Measurements from ENCODE around the gene CAGE1.

The CAGE1 gene

DNA sequence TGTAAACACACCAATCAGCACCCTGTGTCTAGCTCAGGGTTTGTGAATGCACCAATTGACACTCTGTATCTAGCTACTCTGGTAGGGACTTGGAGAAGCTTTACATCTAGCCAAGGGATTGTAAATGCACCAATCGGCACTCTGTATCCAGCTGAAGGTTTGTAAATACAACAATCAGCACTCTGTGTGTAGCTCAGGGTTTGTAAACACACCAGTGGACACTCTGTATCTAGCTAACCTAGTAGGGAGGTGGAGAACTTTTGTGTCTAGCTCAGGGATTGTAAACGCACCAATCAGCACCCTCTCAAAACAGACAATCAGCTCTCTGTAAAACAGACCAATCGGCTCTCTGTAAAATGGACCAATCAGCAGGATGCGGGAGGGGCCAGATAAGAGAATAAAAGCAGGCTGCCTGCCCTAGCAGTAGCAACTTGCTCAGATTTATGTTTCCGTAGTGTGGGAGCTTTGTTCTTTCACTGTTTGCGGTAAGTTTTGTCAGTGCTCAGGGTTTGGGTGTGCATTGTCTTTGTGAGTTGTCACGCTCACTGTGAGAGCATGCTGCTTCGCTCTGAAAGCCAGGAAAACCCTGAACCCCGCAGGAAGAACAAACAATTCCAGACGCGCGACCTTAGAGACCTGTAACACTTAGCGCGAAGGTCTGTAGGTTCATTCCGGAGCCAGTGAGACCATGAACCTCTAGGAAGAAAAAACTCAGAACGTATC lies 37.1 kb upstream of the CAGE1 start:
- TF ChIP-seq, protein P1, sequence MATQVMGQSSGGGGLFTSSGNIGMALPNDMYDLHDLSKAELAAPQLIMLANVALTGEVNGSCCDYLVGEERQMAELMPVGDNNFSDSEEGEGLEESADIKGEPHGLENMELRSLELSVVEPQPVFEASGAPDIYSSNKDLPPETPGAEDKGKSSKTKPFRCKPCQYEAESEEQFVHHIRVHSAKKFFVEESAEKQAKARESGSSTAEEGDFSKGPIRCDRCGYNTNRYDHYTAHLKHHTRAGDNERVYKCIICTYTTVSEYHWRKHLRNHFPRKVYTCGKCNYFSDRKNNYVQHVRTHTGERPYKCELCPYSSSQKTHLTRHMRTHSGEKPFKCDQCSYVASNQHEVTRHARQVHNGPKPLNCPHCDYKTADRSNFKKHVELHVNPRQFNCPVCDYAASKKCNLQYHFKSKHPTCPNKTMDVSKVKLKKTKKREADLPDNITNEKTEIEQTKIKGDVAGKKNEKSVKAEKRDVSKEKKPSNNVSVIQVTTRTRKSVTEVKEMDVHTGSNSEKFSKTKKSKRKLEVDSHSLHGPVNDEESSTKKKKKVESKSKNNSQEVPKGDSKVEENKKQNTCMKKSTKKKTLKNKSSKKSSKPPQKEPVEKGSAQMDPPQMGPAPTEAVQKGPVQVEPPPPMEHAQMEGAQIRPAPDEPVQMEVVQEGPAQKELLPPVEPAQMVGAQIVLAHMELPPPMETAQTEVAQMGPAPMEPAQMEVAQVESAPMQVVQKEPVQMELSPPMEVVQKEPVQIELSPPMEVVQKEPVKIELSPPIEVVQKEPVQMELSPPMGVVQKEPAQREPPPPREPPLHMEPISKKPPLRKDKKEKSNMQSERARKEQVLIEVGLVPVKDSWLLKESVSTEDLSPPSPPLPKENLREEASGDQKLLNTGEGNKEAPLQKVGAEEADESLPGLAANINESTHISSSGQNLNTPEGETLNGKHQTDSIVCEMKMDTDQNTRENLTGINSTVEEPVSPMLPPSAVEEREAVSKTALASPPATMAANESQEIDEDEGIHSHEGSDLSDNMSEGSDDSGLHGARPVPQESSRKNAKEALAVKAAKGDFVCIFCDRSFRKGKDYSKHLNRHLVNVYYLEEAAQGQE (IDR thresholded peaks at IDR 0.05; ENCODE audit: insufficient read depth in 1 of 2, low read depth in 2 of 2, low read length in 2 of 2) = no peak
- no peak for TF ChIP-seq TAF1 (IDR thresholded peaks at IDR 0.05; ENCODE audit: borderline replicate concordance, insufficient read depth, low read length)
- TF ChIP-seq FOXP2 (optimal IDR thresholded peaks at IDR 0.05; ENCODE audit: borderline replicate concordance, extremely low read depth, extremely low read length, insufficient read depth) = no peak
- TF ChIP-seq POLR2AphosphoS5 (IDR thresholded peaks at IDR 0.05; ENCODE audit: low read depth, low read length) = no peak
- no peak for TF ChIP-seq SIN3A (IDR thresholded peaks at IDR 0.05; ENCODE audit: borderline replicate concordance, insufficient read depth, low read length)

DNA sequence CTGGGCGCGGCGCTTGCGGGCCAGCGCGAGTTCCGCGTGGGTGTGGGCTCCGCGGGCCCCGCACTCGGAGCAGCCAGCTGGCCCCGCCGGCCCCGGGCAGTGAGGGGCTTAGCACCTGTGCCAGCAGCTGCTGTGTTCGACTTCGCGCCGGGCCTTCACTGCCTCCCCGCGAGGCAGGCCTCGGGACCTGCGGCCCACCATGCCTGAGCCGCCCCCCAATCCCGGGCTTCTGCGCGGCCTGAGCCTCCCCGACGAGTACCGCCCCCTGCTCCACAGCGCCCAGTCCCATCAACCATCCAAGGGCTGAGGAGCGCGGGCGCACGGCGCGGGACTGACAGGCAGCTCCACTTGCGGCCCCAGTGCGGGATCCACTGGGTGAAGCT lies 36.3 kb upstream of the CAGE1 start:
- TF ChIP-seq FOXP2 (optimal IDR thresholded peaks at IDR 0.05; ENCODE audit: borderline replicate concordance, extremely low read depth, extremely low read length, insufficient read depth) (no peak), SIN3A (IDR thresholded peaks at IDR 0.05; ENCODE audit: borderline replicate concordance, insufficient read depth, low read length) (no peak), POLR2AphosphoS5 (IDR thresholded peaks at IDR 0.05; ENCODE audit: low read depth, low read length) (no peak), TAF1 (IDR thresholded peaks at IDR 0.05; ENCODE audit: borderline replicate concordance, insufficient read depth, low read length) (no peak)
- TF ChIP-seq, protein P1 (IDR thresholded peaks at IDR 0.05; ENCODE audit: insufficient read depth in 1 of 2, low read depth in 2 of 2, low read length in 2 of 2) = no peak

- TF ChIP-seq TAF1 (IDR thresholded peaks at IDR 0.05; ENCODE audit: borderline replicate concordance, insufficient read depth, low read length) (no peak), POLR2AphosphoS5 (IDR thresholded peaks at IDR 0.05; ENCODE audit: low read depth, low read length) (no peak), FOXP2 (optimal IDR thresholded peaks at IDR 0.05; ENCODE audit: borderline replicate concordance, extremely low read depth, extremely low read length, insufficient read depth) (no peak), SIN3A (IDR thresholded peaks at IDR 0.05; ENCODE audit: borderline replicate concordance, insufficient read depth, low read length) (no peak)
- TF ChIP-seq, protein P1 (IDR thresholded peaks at IDR 0.05; ENCODE audit: insufficient read depth in 1 of 2, low read depth in 2 of 2, low read length in 2 of 2) = no peak
These were observed 35.6 kb upstream of the CAGE1 start for GRCh38 chr6:7424967-7425807.

- TF ChIP-seq, protein P1 (IDR thresholded peaks at IDR 0.05; ENCODE audit: insufficient read depth in 1 of 2, low read depth in 2 of 2, low read length in 2 of 2) = no peak
- TF ChIP-seq TAF1 (IDR thresholded peaks at IDR 0.05; ENCODE audit: borderline replicate concordance, insufficient read depth, low read length) (no peak), POLR2AphosphoS5 (IDR thresholded peaks at IDR 0.05; ENCODE audit: low read depth, low read length) (no peak), FOXP2 (optimal IDR thresholded peaks at IDR 0.05; ENCODE audit: borderline replicate concordance, extremely low read depth, extremely low read length, insufficient read depth) (no peak), SIN3A (IDR thresholded peaks at IDR 0.05; ENCODE audit: borderline replicate concordance, insufficient read depth, low read length) (no peak)
These were observed 34.5 kb upstream of the CAGE1 start for GRCh38 chr6:7424058-7424457.

All from PFSK-1 (cell line).